Mammary epithelial cell (primary cell): Measurements from ENCODE around the gene LENG1.

Experiments used
- CTCF ChIP-seq, 2 donors: IDR thresholded peaks in 1 of 2; conservative IDR thresholded peaks in 1 of 2; 2 replicates each; pipeline ENCODE4 v1.5.1; 2011 to 2012; ENCODE audit warnings: inconsistent platforms in 2 of 2, low read length in 2 of 2, mild to moderate bottlenecking in 2 of 2, control low read depth in 1 of 2, low read depth in 1 of 2; ENCODE audit not compliant: insufficient read depth in 1 of 2; ENCODE audit errors: extremely low read depth in 1 of 2
- EZH2 ChIP-seq: IDR thresholded peaks from 2 replicates; pipeline ENCODE4 v1.6.1; 2012; ENCODE audit warnings: low read length, inconsistent platforms, borderline replicate concordance

GRCh38 chr19:54133957-54134590, 25.4 kb downstream of the LENG1 start:
- TF ChIP-seq CTCF (conservative IDR thresholded peaks at IDR 0.05 in 1 of 2, IDR thresholded peaks at IDR 0.05 in 1 of 2; ENCODE audit: extremely low read depth in 1 of 2, insufficient read depth in 1 of 2, low read depth in 1 of 2, low read length in 2 of 2) = no peak
- no peak for TF ChIP-seq EZH2
